GM13976 (cell line): ENCODE data around the gene CLSTN1.

Experiments
- DNase-seq: peaks from one replicate; pipeline ENCODE4 v3.0.0; 2012; ENCODE audit warnings: low spot score
- in situ Hi-C: fragments of 300-500 bp; cut with MboI; formaldehyde crosslinking; loops from one replicate; pipeline ENCODE4 v1.12.0; 2022; ENCODE audit warnings: low sequenced_read_pairs, mixed read lengths, inconsistent platforms; ENCODE audit not compliant: unreplicated experiment
- TF ChIP-seq, protein P1 (sequence below): IDR thresholded peaks from 2 replicates; pipeline ENCODE4 v1.5.1; 2012; ENCODE audit warnings: borderline replicate concordance, mild to moderate bottlenecking; ENCODE audit not compliant: insufficient read depth; ENCODE audit errors: extremely low read depth, missing control alignments, control extremely low read depth

Gene CLSTN1

DNA sequence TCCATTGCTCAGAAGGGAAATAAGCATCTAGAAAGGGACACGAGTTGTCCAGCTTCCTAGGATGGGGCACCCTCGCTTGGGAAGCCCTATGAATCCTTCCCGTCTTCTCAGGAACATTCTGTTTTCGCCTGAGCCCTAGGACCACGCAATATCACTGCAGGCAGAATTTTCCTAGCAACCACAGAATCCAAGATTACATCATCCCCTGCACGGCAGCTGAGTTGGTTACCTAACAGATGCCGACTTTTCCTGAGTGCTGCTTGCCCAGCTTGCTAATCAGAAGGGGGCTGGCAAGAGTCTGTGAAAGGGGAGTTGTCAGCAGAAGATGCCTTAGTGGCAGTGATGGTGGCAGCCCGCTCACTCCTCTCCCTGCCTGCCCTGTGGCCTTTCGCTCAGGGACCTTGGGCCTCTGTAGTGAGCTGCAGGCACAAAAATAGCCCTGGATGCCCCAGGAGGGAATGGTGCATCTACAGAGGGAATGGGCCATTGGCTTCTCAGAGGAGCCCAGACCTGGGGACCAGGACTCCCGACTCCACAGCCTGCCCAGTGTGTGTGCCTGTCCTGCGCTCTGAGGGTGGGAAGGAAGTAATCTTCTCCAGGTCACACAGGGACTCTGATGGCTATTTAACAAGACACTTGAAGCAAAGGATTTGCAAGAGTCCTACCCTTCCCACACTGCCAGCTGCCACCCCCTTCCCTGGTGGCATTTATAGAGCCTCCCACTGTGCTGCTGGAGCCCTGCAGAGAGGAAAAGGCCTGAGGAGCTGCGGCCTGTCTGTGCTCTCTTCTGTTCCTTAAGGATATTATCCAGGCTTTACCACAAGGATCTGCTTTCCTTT, 28.9 kb upstream of the CLSTN1 start:
- TF ChIP-seq, protein P1, sequence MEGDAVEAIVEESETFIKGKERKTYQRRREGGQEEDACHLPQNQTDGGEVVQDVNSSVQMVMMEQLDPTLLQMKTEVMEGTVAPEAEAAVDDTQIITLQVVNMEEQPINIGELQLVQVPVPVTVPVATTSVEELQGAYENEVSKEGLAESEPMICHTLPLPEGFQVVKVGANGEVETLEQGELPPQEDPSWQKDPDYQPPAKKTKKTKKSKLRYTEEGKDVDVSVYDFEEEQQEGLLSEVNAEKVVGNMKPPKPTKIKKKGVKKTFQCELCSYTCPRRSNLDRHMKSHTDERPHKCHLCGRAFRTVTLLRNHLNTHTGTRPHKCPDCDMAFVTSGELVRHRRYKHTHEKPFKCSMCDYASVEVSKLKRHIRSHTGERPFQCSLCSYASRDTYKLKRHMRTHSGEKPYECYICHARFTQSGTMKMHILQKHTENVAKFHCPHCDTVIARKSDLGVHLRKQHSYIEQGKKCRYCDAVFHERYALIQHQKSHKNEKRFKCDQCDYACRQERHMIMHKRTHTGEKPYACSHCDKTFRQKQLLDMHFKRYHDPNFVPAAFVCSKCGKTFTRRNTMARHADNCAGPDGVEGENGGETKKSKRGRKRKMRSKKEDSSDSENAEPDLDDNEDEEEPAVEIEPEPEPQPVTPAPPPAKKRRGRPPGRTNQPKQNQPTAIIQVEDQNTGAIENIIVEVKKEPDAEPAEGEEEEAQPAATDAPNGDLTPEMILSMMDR = no peak
- DNase-seq = no peak
- in situ Hi-C loops = loop anchor here (25.0 kb wide), 1 partner anchor 240 kb away; no protein-coding TSS in a partner anchor

DNA sequence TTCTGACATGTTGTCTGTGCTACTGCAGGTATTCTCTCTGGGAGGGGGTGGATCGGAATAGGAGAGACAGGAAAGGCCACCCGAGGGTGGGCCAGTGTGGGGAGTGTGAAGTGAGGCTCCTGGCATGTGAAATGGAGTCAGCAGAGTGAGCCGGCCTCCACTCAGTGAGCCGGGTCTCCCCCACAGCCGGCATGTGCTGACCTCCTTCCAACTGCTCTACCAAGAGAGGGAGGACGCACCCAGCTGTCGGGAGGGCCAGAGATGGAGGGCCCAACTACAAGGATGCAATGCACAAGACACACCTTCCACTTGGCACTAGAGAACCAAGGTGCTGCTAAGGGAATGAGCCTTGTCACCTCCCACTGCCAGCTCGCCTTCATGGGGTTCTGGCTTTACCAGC, 28.2 kb upstream of the CLSTN1 start:
- no peak for DNase-seq
- TF ChIP-seq, protein P1 = no peak
- in situ Hi-C loops = loop anchor here (25.0 kb wide), 1 partner anchor 240 kb away; no protein-coding TSS in a partner anchor

DNA sequence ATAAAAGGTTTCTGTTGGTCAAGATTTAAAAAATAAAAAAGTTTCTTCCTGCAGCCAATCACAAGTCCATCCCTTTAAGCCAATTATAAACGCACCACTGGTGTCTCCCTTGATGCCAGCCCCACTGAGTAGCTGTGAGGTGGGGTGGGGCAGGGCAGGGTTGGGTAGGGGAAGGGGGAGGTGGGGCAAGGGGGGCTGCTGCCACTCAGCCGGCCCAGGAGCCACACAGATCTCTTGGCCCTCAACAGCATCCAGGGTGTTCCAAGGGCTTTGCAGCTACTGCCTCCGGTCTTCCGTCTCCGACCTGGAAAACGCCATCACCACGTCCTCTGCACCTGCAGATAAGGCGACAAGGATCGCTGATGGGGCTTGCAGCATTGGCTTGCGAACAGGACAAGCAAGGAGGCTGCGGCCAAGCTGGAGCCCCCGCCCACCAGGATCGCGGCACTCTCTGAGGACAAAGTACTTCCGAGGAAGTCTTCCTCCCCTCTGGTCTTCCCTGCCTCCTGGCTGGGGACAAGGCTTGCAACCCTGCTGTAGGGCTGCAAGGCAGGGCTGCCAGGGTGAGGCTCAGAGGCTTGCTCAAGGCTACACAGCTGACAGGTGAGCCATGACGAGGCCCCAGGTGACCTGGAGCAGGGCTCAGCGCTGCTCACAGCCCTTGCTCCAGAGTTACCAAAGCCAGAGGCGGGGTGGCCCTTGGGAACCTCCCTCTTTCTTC, 26.8 kb upstream of the CLSTN1 start:
- no peak for DNase-seq
- TF ChIP-seq, protein P1 = no peak
- in situ Hi-C loops = loop anchor here (25.0 kb wide), 1 partner anchor 238 kb away; no protein-coding TSS in a partner anchor

DNA sequence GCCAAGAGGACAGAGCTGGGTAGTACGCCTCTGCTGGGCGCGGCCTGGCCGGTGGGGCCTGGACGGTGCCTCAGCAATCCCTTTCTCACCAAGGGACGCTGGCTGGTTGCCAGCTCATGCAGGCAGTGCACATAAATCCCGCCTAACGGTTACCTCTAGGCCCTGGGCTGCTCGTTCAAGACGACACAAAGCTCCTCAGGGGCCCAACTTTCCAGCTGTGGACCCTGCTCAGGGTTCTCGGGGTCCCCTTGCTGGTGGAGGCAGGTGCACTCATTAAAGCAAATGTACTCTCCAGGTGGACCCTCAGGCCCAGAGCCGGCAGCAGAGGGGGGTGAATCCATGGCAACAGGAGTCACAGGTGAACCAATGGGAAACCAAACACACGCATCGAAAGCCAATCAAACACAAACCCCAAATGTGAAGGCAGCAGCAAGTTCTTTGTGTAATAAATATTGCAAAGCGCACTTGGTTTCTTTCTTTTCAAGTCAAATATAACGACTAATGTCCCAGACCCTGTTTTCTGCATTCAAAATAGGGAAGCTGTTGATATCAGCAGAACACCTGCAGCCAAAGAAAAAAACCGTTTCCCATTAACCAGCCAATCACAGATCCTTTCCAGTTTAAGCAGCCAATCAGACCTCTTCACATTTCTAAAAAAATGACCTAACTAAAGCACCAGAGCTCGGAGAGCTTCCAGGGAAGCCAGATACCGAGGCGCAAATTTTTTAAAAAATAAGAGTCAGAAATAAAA, 26.1 kb upstream of the CLSTN1 start:
- DNase-seq = peak; percentile 79
- TF ChIP-seq, protein P1 = no peak
- in situ Hi-C loops = loop anchor here (25.0 kb wide), 1 partner anchor 238 kb away; no protein-coding TSS in a partner anchor

DNA sequence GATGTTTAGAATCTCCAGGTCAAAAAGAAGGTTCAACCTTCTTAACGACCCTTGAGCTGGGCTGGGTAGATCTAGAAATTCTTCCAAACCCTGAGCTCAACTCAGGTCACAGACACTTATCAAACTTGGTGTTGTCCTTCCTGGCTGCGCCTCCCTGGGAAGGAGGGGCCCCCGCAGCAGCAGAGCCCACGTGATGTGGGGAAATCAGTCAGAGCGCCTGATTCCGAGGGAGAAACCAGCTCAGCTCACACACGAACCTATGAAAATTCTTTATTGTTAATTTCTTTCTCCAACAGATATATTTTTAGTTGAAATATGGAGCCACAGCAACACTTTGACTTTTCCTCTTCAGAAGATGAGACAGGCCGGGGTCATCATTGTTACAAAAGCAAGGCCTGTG, 24.3 kb upstream of the CLSTN1 start:
- TF ChIP-seq, protein P1 = no peak
- in situ Hi-C loops = no loop called here
- DNase-seq = no peak

DNA sequence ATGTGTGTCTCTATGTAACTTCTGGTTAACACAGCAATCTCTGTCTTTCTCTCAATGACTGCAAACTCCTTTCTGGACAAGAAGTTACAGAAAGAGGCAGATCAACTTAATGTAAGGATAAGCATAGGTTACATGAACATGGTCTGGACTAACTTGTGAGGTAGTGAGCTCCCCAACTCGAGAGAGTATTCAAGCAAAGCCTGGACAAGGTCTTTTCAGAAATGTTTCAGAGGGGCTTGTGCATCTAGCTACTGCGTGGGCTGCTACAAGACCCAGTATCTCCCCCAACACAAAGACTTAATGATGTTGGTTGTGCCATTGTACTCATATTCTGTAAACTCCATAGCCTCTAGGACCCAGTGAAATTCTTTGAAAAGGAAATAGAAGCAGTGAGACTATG, 23.5 kb upstream of the CLSTN1 start:
- DNase-seq = no peak
- TF ChIP-seq, protein P1 = no peak
- in situ Hi-C loops = no loop called here
